Measurements from ENCODE around the gene ZDHHC4.

- TF ChIP-seq CTCF (IDR thresholded peaks at IDR 0.05; ENCODE audit: control extremely low read depth in 1 of 3, insufficient read depth in 1 of 3, low read depth in 1 of 3, low read length in 3 of 3) (no peak), HDAC6 (IDR thresholded peaks at IDR 0.05; ENCODE audit: low read depth, low read length) (no peak), POLR2A (IDR thresholded peaks at IDR 0.05; ENCODE audit: control extremely low read depth in 1 of 2, low read depth in 2 of 2, low read length in 2 of 2) (no peak), CEBPB (IDR thresholded peaks at IDR 0.05; ENCODE audit: low read depth, low read length) (no peak), RXRA (IDR thresholded peaks at IDR 0.05; ENCODE audit: insufficient read depth, low read depth, low read length) (no peak), USF2 (IDR thresholded peaks at IDR 0.05; ENCODE audit: low read length) (no peak), MAX (IDR thresholded peaks at IDR 0.05) (no peak), POLR2AphosphoS5 (IDR thresholded peaks at IDR 0.05; ENCODE audit: low read depth, low read length) (no peak), NANOG (IDR thresholded peaks at IDR 0.05; ENCODE audit: insufficient read depth, low read depth, low read length, poor library complexity, severe bottlenecking) (no peak)
Measured at GRCh38 chr7:6621195-6622133, 44.2 kb downstream of the ZDHHC4 start.

Measured in H1 (cell line).